MCF 10A (cell line): ENCODE data around the gene TRPM3. TPM values are rescaled to one million over a fixed set of nuclear protein-coding genes. Genes with fewer than 3 reads are reported as not detected.

ENCODE experiments used
- BruUV-seq: library from RNA; stranded (reverse); fragments of 400-500 nt; replicated peaks from 2 replicates; lab custom pipeline; 2021; lab: Mats Ljungman, UMichigan
- CTCF ChIA-PET: fragments of 300-600 bp; sonication (Branson Sonifier 250); formaldehyde crosslinking; extraction: SDS; loops from one replicate; lab custom pipeline; 2021; ENCODE audit warnings: antibody characterized with exemption, inconsistent platforms; lab: Yijun Ruan, JAX
- POLR2A ChIA-PET: fragments of 300-600, 350-650 bp; sonication (Branson Sonifier 250); formaldehyde crosslinking; extraction: SDS; loops from one replicate; lab custom pipeline; 2020; ENCODE audit warnings: antibody characterized with exemption, inconsistent platforms; lab: Yijun Ruan, JAX
- DNase-seq: peaks from one replicate; pipeline ENCODE4 v3.0.0-alpha.2; 2018; ENCODE audit not compliant: unreplicated experiment
- H3K27ac Mint-ChIP-seq: one replicate; pipeline ENCODE4 v1.8.0; 2022; ENCODE audit warnings: mild to moderate bottlenecking, low read depth, mixed read lengths; ENCODE audit not compliant: unreplicated experiment
- H3K27me3 Mint-ChIP-seq: one replicate; pipeline ENCODE4 v1.8.0; 2022; ENCODE audit warnings: mixed read lengths; ENCODE audit not compliant: insufficient read depth, unreplicated experiment
- H3K36me3 Mint-ChIP-seq: one replicate; pipeline ENCODE4 v1.8.0; 2022; ENCODE audit warnings: mild to moderate bottlenecking, moderate library complexity, mixed read lengths; ENCODE audit not compliant: insufficient read depth, unreplicated experiment
- H3K4me1 Mint-ChIP-seq: one replicate; pipeline ENCODE4 v1.8.0; 2022; ENCODE audit warnings: mixed read lengths; ENCODE audit not compliant: insufficient read depth, unreplicated experiment
- H3K4me3 Mint-ChIP-seq: one replicate; pipeline ENCODE4 v1.8.0; 2022; ENCODE audit warnings: mild to moderate bottlenecking, moderate library complexity, mixed read lengths; ENCODE audit not compliant: unreplicated experiment
- H3K9me3 Mint-ChIP-seq: one replicate; pipeline ENCODE4 v1.8.0; 2022; ENCODE audit warnings: mixed read lengths; ENCODE audit not compliant: unreplicated experiment
- CTCF ChIP-seq: fragments of 200-600 bp; IDR thresholded peaks from one replicate; pipeline ENCODE4 v1.8.0; 2022; ENCODE audit warnings: antibody characterized with exemption, mild to moderate bottlenecking; ENCODE audit not compliant: unreplicated experiment
- intact Hi-C: fragments of 100-400 bp; cut with micrococcal nuclease; formaldehyde crosslinking; loops from 2 replicates; pipeline ENCODE4 v1.14.1; 2022
- total RNA-seq: library from RNA; stranded (reverse); gene quantifications from 2 replicates; pipeline ENCODE4 v1.2.3, GENCODE V29; 2022

Gene TRPM3
- total RNA-seq, 1 experiment from 2014 or later: 0.44 TPM

GRCh38 chr9:70798018-70798417 is 323.4 kb downstream of the TRPM3 start:
- intact Hi-C loops: no loop called here
- no peaks in the 10 kb centered on the region for H3K36me3 Mint-ChIP-seq
- no peak for DNase-seq
- peaks cover 12% of the 10 kb centered on the region for H3K27me3 Mint-ChIP-seq
- H3K9me3 Mint-ChIP-seq: no peaks in the 10 kb centered on the region
- POLR2A ChIA-PET: no interaction called here
- H3K4me1 Mint-ChIP-seq: no peaks in the 10 kb centered on the region
- BruUV-seq: no TSS peak
- CTCF ChIA-PET: no interaction called here
- no peak for TF ChIP-seq CTCF
- H3K27ac Mint-ChIP-seq: no peak overlapping the region
- no peak overlapping the region for H3K4me3 Mint-ChIP-seq

GRCh38 chr9:70795841-70796240 is 325.6 kb downstream of the TRPM3 start:
- Mint-ChIP-seq H3K27ac (no peak overlapping the region), H3K4me3 (no peak overlapping the region), H3K27me3 (peaks cover 12% of the 10 kb centered on the region), H3K36me3 (no peaks in the 10 kb centered on the region), H3K4me1 (no peaks in the 10 kb centered on the region), H3K9me3 (no peaks in the 10 kb centered on the region)
- CTCF ChIA-PET: interaction anchor here (0.7 kb wide), 2 partner anchors 19 to 134 kb away, joined by 3 to 4 read pairs; no protein-coding TSS in a partner anchor
- POLR2A ChIA-PET: no interaction called here
- DNase-seq: no peak
- no peak for TF ChIP-seq CTCF
- intact Hi-C loops: no loop called here
- no TSS peak for BruUV-seq

GRCh38 chr9:70792796-70793195 is 328.6 kb downstream of the TRPM3 start:
- peak overlapping the region; percentile 3 for H3K27ac Mint-ChIP-seq
- CTCF ChIA-PET: no interaction called here
- H3K36me3 Mint-ChIP-seq: no peaks in the 10 kb centered on the region
- TF ChIP-seq CTCF: no peak
- H3K9me3 Mint-ChIP-seq: no peaks in the 10 kb centered on the region
- no peak for DNase-seq
- no peak overlapping the region for H3K4me3 Mint-ChIP-seq
- no peaks in the 10 kb centered on the region for H3K4me1 Mint-ChIP-seq
- intact Hi-C loops: no loop called here
- POLR2A ChIA-PET: no interaction called here
- H3K27me3 Mint-ChIP-seq: peaks cover 9% of the 10 kb centered on the region
- BruUV-seq: no TSS peak

GRCh38 chr9:70791936-70792335 is 329.5 kb downstream of the TRPM3 start:
- no peaks in the 10 kb centered on the region for H3K9me3 Mint-ChIP-seq
- no peaks in the 10 kb centered on the region for H3K36me3 Mint-ChIP-seq
- H3K27ac Mint-ChIP-seq: peak overlapping the region; percentile 3
- no peaks in the 10 kb centered on the region for H3K4me1 Mint-ChIP-seq
- no peak for DNase-seq
- H3K4me3 Mint-ChIP-seq: no peak overlapping the region
- BruUV-seq: no TSS peak
- CTCF ChIA-PET: no interaction called here
- H3K27me3 Mint-ChIP-seq: peaks cover under 1% of the 10 kb centered on the region
- intact Hi-C loops: no loop called here
- POLR2A ChIA-PET: no interaction called here
- no peak for TF ChIP-seq CTCF
